ENCODE measurements around the gene MALAT1.

MALAT1 gene

DNA sequence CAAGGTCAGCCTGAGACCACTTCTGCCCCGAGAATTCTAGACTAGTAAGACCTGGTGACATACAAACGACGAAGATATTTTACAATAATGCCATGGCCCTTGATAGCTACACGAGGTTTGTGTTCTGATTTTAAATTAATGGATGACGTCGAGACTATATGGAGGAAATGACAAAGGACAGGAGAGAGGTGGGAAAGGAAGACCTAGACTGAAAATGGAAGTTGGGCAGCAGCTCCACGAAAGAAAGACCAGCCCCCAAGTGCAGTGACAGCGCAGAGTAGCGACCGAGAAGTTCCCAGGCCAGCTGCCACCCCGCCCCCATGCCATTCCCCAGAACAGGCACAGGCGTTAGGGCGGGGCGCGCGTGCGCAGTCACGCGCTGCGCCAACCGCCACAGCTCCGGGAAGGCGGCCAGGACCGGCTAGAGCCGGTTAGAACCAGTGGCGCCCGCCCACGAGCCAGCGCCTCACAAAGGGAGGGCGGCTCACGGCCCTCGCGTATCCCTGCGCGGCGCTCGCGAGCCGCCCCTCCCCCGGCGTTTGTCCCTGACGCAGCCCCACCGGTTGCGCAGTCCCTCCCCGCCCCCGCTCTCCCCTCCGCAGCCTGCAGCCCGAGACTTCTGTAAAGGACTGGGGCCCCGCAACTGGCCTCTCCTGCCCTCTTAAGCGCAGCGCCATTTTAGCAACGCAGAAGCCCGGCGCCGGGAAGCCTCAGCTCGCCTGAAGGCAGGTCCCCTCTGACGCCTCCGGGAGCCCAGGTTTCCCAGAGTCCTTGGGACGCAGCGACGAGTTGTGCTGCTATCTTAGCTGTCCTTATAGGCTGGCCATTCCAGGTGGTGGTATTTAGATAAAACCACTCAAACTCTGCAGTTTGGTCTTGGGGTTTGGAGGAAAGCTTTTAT is 1.5 kb upstream of the MALAT1 start:
- Histone ChIP-seq H3K4me3 (peak overlapping the region; percentile 88), H3K27ac (peak overlapping the region; percentile 97)
- peak; percentile 99 for DNase-seq (ENCODE audit: low spot score)
- TF ChIP-seq, protein P1, sequence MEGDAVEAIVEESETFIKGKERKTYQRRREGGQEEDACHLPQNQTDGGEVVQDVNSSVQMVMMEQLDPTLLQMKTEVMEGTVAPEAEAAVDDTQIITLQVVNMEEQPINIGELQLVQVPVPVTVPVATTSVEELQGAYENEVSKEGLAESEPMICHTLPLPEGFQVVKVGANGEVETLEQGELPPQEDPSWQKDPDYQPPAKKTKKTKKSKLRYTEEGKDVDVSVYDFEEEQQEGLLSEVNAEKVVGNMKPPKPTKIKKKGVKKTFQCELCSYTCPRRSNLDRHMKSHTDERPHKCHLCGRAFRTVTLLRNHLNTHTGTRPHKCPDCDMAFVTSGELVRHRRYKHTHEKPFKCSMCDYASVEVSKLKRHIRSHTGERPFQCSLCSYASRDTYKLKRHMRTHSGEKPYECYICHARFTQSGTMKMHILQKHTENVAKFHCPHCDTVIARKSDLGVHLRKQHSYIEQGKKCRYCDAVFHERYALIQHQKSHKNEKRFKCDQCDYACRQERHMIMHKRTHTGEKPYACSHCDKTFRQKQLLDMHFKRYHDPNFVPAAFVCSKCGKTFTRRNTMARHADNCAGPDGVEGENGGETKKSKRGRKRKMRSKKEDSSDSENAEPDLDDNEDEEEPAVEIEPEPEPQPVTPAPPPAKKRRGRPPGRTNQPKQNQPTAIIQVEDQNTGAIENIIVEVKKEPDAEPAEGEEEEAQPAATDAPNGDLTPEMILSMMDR (IDR thresholded peaks at IDR 0.05) = no peak

DNA sequence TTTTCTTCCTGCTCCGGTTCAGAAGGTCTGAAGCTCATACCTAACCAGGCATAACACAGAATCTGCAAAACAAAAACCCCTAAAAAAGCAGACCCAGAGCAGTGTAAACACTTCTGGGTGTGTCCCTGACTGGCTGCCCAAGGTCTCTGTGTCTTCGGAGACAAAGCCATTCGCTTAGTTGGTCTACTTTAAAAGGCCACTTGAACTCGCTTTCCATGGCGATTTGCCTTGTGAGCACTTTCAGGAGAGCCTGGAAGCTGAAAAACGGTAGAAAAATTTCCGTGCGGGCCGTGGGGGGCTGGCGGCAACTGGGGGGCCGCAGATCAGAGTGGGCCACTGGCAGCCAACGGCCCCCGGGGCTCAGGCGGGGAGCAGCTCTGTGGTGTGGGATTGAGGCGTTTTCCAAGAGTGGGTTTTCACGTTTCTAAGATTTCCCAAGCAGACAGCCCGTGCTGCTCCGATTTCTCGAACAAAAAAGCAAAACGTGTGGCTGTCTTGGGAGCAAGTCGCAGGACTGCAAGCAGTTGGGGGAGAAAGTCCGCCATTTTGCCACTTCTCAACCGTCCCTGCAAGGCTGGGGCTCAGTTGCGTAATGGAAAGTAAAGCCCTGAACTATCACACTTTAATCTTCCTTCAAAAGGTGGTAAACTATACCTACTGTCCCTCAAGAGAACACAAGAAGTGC is 661 bp upstream of the MALAT1 start:
- peak; percentile 79 for DNase-seq (ENCODE audit: low spot score)
- Histone ChIP-seq H3K4me3 (peak overlapping the region; percentile 88), H3K27ac (peak overlapping the region; percentile 97)
- TF ChIP-seq, protein P1 (IDR thresholded peaks at IDR 0.05) = no peak

DNA sequence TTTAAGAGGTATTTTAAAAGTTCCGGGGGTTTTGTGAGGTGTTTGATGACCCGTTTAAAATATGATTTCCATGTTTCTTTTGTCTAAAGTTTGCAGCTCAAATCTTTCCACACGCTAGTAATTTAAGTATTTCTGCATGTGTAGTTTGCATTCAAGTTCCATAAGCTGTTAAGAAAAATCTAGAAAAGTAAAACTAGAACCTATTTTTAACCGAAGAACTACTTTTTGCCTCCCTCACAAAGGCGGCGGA is 193 bp upstream of the MALAT1 start:
- TF ChIP-seq, protein P1 (IDR thresholded peaks at IDR 0.05) = no peak
- peak overlapping the region; percentile 88 for H3K4me3 ChIP-seq
- H3K27ac ChIP-seq = peak overlapping the region; percentile 97
- no peak for DNase-seq (ENCODE audit: low spot score)

DNA sequence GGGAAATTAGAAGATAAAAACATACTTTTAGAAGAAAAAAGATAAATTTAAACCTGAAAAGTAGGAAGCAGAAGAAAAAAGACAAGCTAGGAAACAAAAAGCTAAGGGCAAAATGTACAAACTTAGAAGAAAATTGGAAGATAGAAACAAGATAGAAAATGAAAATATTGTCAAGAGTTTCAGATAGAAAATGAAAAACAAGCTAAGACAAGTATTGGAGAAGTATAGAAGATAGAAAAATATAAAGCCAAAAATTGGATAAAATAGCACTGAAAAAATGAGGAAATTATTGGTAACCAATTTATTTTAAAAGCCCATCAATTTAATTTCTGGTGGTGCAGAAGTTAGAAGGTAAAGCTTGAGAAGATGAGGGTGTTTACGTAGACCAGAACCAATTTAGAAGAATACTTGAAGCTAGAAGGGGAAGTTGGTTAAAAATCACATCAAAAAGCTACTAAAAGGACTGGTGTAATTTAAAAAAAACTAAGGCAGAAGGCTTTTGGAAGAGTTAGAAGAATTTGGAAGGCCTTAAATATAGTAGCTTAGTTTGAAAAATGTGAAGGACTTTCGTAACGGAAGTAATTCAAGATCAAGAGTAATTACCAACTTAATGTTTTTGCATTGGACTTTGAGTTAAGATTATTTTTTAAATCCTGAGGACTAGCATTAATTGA is 1.0 kb downstream of the MALAT1 start:
- TF ChIP-seq, protein P1 (IDR thresholded peaks at IDR 0.05) = no peak
- Histone ChIP-seq H3K4me3 (peak overlapping the region; percentile 88), H3K27ac (peak overlapping the region; percentile 97)
- DNase-seq (ENCODE audit: low spot score) = no peak

DNA sequence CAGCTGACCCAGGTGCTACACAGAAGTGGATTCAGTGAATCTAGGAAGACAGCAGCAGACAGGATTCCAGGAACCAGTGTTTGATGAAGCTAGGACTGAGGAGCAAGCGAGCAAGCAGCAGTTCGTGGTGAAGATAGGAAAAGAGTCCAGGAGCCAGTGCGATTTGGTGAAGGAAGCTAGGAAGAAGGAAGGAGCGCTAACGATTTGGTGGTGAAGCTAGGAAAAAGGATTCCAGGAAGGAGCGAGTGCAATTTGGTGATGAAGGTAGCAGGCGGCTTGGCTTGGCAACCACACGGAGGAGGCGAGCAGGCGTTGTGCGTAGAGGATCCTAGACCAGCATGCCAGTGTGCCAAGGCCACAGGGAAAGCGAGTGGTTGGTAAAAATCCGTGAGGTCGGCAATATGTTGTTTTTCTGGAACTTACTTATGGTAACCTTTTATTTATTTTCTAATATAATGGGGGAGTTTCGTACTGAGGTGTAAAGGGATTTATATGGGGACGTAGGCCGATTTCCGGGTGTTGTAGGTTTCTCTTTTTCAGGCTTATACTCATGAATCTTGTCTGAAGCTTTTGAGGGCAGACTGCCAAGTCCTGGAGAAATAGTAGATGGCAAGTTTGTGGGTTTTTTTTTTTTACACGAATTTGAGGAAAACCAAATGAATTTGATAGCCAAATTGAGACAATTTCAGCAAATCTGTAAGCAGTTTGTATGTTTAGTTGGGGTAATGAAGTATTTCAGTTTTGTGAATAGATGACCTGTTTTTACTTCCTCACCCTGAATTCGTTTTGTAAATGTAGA is 1.7 kb downstream of the MALAT1 start:
- no peak for DNase-seq (ENCODE audit: low spot score)
- TF ChIP-seq, protein P1 (IDR thresholded peaks at IDR 0.05) = no peak
- H3K27ac ChIP-seq = peak overlapping the region; percentile 97
- H3K4me3 ChIP-seq = peak overlapping the region; percentile 88

DNA sequence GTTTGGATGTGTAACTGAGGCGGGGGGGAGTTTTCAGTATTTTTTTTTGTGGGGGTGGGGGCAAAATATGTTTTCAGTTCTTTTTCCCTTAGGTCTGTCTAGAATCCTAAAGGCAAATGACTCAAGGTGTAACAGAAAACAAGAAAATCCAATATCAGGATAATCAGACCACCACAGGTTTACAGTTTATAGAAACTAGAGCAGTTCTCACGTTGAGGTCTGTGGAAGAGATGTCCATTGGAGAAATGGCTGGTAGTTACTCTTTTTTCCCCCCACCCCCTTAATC is 2.3 kb downstream of the MALAT1 start:
- DNase-seq (ENCODE audit: low spot score) = no peak
- TF ChIP-seq, protein P1 (IDR thresholded peaks at IDR 0.05) = no peak
- Histone ChIP-seq H3K27ac (peak overlapping the region; percentile 97), H3K4me3 (peak overlapping the region; percentile 88)
